Measurements from ENCODE around the gene OR14A16. TPM values are rescaled to one million over a fixed set of nuclear protein-coding genes. Genes with fewer than 3 reads are reported as not detected.

OR14A16 gene, protein sequence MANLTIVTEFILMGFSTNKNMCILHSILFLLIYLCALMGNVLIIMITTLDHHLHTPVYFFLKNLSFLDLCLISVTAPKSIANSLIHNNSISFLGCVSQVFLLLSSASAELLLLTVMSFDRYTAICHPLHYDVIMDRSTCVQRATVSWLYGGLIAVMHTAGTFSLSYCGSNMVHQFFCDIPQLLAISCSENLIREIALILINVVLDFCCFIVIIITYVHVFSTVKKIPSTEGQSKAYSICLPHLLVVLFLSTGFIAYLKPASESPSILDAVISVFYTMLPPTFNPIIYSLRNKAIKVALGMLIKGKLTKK
- total RNA-seq (not detected), polyA plus RNA-seq (not detected)

DNA sequence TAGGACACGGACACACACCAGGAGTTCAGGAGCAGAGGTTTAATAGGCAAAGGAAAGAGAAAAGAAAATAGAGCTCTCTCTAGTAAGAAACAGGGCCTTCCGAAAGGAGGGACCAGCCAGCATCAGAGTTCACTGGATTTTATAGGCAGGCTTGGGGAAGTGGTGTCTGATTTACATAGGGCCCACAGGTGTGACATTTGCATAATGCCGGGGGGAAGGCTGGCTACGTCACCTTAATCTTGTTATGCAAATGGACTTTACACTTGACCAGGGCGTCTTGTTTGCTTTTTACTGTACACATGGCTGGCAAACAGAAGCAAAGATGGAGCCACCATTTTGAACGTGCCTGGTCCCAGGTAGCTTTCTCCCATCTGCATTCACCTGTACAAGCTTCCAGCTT is at the start of gene OR14A16:
Gene OR14A16 (minus strand): TSS at position 97 of the 400 bp plus-strand sequence. CDS start 8,390 bp downstream, outside the sequence.
- Histone ChIP-seq H3K9me3 (ENCODE audit: control insufficient read depth in 4 of 4, low read length in 3 of 4) (no peaks in the 10 kb centered on the region), H3K4me3 (ENCODE audit: low read depth in 1 of 3, low read length in 3 of 3) (no peak within 1 kb of the TSS), H3K4me1 (ENCODE audit: control insufficient read depth in 4 of 4, insufficient read depth in 4 of 4, low read length in 3 of 4) (no peaks in the 10 kb centered on the region), H3K27ac (ENCODE audit: low read depth in 1 of 2, low read length in 2 of 2) (no peak within 1 kb of the TSS), H3K36me3 (ENCODE audit: control insufficient read depth in 4 of 4, insufficient read depth in 3 of 4, low read depth in 1 of 4, low read length in 3 of 4) (no peaks in the 10 kb centered on the region), H3K27me3 (ENCODE audit: control insufficient read depth in 4 of 4, insufficient read depth in 4 of 4, low read length in 3 of 4) (no peaks in the 10 kb centered on the region), H3K9ac (ENCODE audit: low read depth in 1 of 2, low read length in 2 of 2) (no peak within 1 kb of the TSS)
- DNase-seq (ENCODE audit: low spot score) = no peak
- WGBS = 34% methylated on average over 6 of the region's 6 CpGs
- TF ChIP-seq, protein P1, sequence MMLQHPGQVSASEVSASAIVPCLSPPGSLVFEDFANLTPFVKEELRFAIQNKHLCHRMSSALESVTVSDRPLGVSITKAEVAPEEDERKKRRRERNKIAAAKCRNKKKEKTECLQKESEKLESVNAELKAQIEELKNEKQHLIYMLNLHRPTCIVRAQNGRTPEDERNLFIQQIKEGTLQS (IDR thresholded peaks at IDR 0.05) = no peak
- TF ChIP-seq, protein P2, sequence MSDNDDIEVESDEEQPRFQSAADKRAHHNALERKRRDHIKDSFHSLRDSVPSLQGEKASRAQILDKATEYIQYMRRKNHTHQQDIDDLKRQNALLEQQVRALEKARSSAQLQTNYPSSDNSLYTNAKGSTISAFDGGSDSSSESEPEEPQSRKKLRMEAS (IDR thresholded peaks at IDR 0.05) = no peak
- TF ChIP-seq SP1 (IDR thresholded peaks at IDR 0.05) (no peak), RAD21 (IDR thresholded peaks at IDR 0.05) (no peak), JUND (IDR thresholded peaks at IDR 0.05) (no peak), RXRA (IDR thresholded peaks at IDR 0.05) (no peak), HNF4G (IDR thresholded peaks at IDR 0.05) (no peak), HNF4A (conservative IDR thresholded peaks at IDR 0.05) (no peak), GABPA (IDR thresholded peaks at IDR 0.05 in 1 of 2, conservative IDR thresholded peaks at IDR 0.05 in 1 of 2) (no peak), EGR1 (IDR thresholded peaks at IDR 0.05; ENCODE audit: low read depth in 2 of 2) (no peak), YY1 (IDR thresholded peaks at IDR 0.05) (no peak), NR2F2 (IDR thresholded peaks at IDR 0.05) (no peak), FOXA2 (IDR thresholded peaks at IDR 0.05) (no peak), TAF1 (conservative IDR thresholded peaks at IDR 0.05) (no peak)
- TF ChIP-seq, protein P3, sequence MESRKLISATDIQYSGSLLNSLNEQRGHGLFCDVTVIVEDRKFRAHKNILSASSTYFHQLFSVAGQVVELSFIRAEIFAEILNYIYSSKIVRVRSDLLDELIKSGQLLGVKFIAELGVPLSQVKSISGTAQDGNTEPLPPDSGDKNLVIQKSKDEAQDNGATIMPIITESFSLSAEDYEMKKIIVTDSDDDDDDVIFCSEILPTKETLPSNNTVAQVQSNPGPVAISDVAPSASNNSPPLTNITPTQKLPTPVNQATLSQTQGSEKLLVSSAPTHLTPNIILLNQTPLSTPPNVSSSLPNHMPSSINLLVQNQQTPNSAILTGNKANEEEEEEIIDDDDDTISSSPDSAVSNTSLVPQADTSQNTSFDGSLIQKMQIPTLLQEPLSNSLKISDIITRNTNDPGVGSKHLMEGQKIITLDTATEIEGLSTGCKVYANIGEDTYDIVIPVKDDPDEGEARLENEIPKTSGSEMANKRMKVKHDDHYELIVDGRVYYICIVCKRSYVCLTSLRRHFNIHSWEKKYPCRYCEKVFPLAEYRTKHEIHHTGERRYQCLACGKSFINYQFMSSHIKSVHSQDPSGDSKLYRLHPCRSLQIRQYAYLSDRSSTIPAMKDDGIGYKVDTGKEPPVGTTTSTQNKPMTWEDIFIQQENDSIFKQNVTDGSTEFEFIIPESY (IDR thresholded peaks at IDR 0.05) = no peak

DNA sequence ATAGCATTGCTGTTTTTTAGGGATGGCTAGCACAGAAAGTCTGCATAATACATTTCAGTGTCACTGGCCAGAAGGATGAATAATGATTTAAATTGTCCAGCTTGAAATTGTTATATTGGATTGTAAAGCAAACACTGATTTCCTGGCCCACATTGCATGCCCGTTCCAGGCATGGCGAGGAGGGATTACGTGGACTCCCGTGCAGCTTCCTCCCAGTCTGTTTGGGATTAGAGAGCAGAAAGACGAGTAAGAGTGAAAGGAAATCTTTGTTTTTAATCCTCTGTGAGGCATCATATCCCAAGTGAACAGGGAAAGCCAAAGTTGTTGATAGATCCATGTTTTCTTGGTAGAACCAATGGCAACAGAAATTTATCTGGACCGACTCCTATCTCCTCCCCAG is 41.5 kb upstream of the OR14A16 start:
- H3K4me3 ChIP-seq (ENCODE audit: low read depth in 1 of 3, low read length in 3 of 3) = no peak overlapping the region
- WGBS = 78% methylated on average over 6 of the region's 6 CpGs
- H3K9ac ChIP-seq (ENCODE audit: low read depth in 1 of 2, low read length in 2 of 2) = no peak overlapping the region
- TF ChIP-seq, protein P1 (IDR thresholded peaks at IDR 0.05) = no peak
- TF ChIP-seq RXRA (IDR thresholded peaks at IDR 0.05) (no peak), NR2F2 (IDR thresholded peaks at IDR 0.05) (no peak), TAF1 (conservative IDR thresholded peaks at IDR 0.05) (no peak), EGR1 (IDR thresholded peaks at IDR 0.05; ENCODE audit: low read depth in 2 of 2) (no peak), YY1 (IDR thresholded peaks at IDR 0.05) (no peak), RAD21 (IDR thresholded peaks at IDR 0.05) (no peak), JUND (IDR thresholded peaks at IDR 0.05) (no peak), FOXA2 (IDR thresholded peaks at IDR 0.05) (no peak), HNF4G (IDR thresholded peaks at IDR 0.05) (no peak), SP1 (IDR thresholded peaks at IDR 0.05) (no peak), HNF4A (conservative IDR thresholded peaks at IDR 0.05) (no peak), GABPA (IDR thresholded peaks at IDR 0.05 in 1 of 2, conservative IDR thresholded peaks at IDR 0.05 in 1 of 2) (no peak), FOXA1 (IDR thresholded peaks at IDR 0.05) (no peak)
- TF ChIP-seq, protein P4, sequence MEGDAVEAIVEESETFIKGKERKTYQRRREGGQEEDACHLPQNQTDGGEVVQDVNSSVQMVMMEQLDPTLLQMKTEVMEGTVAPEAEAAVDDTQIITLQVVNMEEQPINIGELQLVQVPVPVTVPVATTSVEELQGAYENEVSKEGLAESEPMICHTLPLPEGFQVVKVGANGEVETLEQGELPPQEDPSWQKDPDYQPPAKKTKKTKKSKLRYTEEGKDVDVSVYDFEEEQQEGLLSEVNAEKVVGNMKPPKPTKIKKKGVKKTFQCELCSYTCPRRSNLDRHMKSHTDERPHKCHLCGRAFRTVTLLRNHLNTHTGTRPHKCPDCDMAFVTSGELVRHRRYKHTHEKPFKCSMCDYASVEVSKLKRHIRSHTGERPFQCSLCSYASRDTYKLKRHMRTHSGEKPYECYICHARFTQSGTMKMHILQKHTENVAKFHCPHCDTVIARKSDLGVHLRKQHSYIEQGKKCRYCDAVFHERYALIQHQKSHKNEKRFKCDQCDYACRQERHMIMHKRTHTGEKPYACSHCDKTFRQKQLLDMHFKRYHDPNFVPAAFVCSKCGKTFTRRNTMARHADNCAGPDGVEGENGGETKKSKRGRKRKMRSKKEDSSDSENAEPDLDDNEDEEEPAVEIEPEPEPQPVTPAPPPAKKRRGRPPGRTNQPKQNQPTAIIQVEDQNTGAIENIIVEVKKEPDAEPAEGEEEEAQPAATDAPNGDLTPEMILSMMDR (IDR thresholded peaks at IDR 0.05; ENCODE audit: low read depth, low read length, missing input control) = no peak
- TF ChIP-seq, protein P5, sequence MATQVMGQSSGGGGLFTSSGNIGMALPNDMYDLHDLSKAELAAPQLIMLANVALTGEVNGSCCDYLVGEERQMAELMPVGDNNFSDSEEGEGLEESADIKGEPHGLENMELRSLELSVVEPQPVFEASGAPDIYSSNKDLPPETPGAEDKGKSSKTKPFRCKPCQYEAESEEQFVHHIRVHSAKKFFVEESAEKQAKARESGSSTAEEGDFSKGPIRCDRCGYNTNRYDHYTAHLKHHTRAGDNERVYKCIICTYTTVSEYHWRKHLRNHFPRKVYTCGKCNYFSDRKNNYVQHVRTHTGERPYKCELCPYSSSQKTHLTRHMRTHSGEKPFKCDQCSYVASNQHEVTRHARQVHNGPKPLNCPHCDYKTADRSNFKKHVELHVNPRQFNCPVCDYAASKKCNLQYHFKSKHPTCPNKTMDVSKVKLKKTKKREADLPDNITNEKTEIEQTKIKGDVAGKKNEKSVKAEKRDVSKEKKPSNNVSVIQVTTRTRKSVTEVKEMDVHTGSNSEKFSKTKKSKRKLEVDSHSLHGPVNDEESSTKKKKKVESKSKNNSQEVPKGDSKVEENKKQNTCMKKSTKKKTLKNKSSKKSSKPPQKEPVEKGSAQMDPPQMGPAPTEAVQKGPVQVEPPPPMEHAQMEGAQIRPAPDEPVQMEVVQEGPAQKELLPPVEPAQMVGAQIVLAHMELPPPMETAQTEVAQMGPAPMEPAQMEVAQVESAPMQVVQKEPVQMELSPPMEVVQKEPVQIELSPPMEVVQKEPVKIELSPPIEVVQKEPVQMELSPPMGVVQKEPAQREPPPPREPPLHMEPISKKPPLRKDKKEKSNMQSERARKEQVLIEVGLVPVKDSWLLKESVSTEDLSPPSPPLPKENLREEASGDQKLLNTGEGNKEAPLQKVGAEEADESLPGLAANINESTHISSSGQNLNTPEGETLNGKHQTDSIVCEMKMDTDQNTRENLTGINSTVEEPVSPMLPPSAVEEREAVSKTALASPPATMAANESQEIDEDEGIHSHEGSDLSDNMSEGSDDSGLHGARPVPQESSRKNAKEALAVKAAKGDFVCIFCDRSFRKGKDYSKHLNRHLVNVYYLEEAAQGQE (IDR thresholded peaks at IDR 0.05) = no peak
- TF ChIP-seq, protein P3 (IDR thresholded peaks at IDR 0.05) = no peak
- TF ChIP-seq, protein P2 (IDR thresholded peaks at IDR 0.05) = no peak
- no peak overlapping the region for H3K27ac ChIP-seq (ENCODE audit: low read depth in 1 of 2, low read length in 2 of 2)
- H3K4me1 ChIP-seq (ENCODE audit: control insufficient read depth in 4 of 4, insufficient read depth in 4 of 4, low read length in 3 of 4) = no peaks in the 10 kb centered on the region
- H3K27me3 ChIP-seq (ENCODE audit: control insufficient read depth in 4 of 4, insufficient read depth in 4 of 4, low read length in 3 of 4) = no peaks in the 10 kb centered on the region
- DNase-seq (ENCODE audit: low spot score) = no peak
- H3K36me3 ChIP-seq (ENCODE audit: control insufficient read depth in 4 of 4, insufficient read depth in 3 of 4, low read depth in 1 of 4, low read length in 3 of 4) = no peaks in the 10 kb centered on the region
- H3K9me3 ChIP-seq (ENCODE audit: control insufficient read depth in 4 of 4, low read length in 3 of 4) = no peaks in the 10 kb centered on the region

All from liver (tissue), 9 donors.